Cardiac muscle cell (in vitro differentiated cells and primary cell): Measurements from ENCODE around the gene UFC1. TPM values are rescaled to one million over a fixed set of nuclear protein-coding genes. Genes with fewer than 3 reads are reported as not detected.
"Not testable (repeated sequence)": the region's sequence is repeated elsewhere in the genome, so short reads cannot be mapped to it uniquely, and the experiment has no call there.

Experiments used
- DNase-seq, 2 donors: peaks; one replicate each; pipeline versions ENCODE4 v3.0.0 to v3.0.0-alpha.2; 2010 to 2017; ENCODE audit warnings: low read depth in 1 of 2, low spot score in 1 of 2
- H3K27ac ChIP-seq: fragments of 200-600 bp; sonication (generic); 2 replicates; pipeline ENCODE4 v1.5.1; 2016
- H3K27me3 ChIP-seq: fragments of 200-600 bp; sonication (generic); 2 replicates; pipeline ENCODE4 v1.6.0; 2016; ENCODE audit warnings: control low read depth
- H3K36me3 ChIP-seq: fragments of 200-600 bp; sonication (generic); 2 replicates; pipeline ENCODE4 v1.5.1; 2016; ENCODE audit warnings: control low read depth
- H3K4me1 ChIP-seq: fragments of 200-600 bp; sonication (generic); 2 replicates; pipeline ENCODE4 v1.8.1; 2017; ENCODE audit warnings: low read depth, mild to moderate bottlenecking, mixed run types
- H3K4me3 ChIP-seq: fragments of 200-600 bp; sonication (generic); 2 replicates; pipeline ENCODE4 v1.5.1; 2016; ENCODE audit warnings: mild to moderate bottlenecking
- H3K9me3 ChIP-seq: fragments of 200-600 bp; sonication (generic); 2 replicates; pipeline ENCODE4 v1.5.1; 2017; ENCODE audit warnings: low read depth, mild to moderate bottlenecking, control low read depth
- CTCF ChIP-seq: IDR thresholded peaks from 2 replicates; pipeline ENCODE4 v1.5.1; 2012; ENCODE audit warnings: low read depth, mild to moderate bottlenecking, low read length
- polyA plus RNA-seq: library from polyadenylated mRNA; unstranded; fragments of >200 nt; fragmentation: Nextera tagmentation; extraction: Ambion mirVana; gene quantifications from 2 replicates; pipeline ENCODE4 v1.2.1, GENCODE V29; 2016
- total RNA-seq: library from RNA; depleted of rRNA; stranded (reverse); fragments of >200 nt; gene quantifications from 2 replicates; pipeline ENCODE4 v1.2.3, GENCODE V29; 2016

Gene UFC1
- total and polyA plus RNA-seq, 2 experiments from 2014 or later: 51.2 to 122 TPM

DNA sequence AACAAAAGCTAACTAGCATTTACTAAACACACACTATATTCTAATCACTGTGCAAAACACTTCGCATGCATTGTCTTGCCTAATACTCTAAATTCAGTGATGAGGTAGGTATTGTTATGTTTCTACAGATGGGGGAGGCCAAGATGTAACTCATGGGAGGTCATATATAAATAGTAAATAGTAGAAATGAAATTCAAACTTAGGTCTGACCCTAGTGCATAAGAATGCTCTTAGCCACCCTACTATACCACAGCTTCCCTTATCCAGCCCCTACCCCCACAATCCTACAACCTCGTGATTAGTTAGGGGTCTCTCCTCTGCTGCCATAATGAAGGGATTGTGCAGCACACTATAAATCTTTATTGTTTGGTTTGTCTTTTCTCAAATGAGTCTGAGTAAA, 39.2 kb upstream of the UFC1 start:
- H3K27ac ChIP-seq: no peak overlapping the region
- no peaks in the 10 kb centered on the region for H3K27me3 ChIP-seq
- H3K9me3 ChIP-seq: no peaks in the 10 kb centered on the region
- H3K36me3 ChIP-seq: no peaks in the 10 kb centered on the region
- DNase-seq: no peak
- H3K4me3 ChIP-seq: no peak overlapping the region
- TF ChIP-seq CTCF: no peak
- peaks cover 26% of the 10 kb centered on the region for H3K4me1 ChIP-seq

GRCh38 chr1:161115132-161115711, 38.6 kb upstream of the UFC1 start:
- H3K4me3 ChIP-seq: no peak overlapping the region
- H3K36me3 ChIP-seq: peaks cover 2% of the 10 kb centered on the region
- peaks cover 26% of the 10 kb centered on the region for H3K4me1 ChIP-seq
- H3K27ac ChIP-seq: no peak overlapping the region
- no peaks in the 10 kb centered on the region for H3K9me3 ChIP-seq
- no peak for TF ChIP-seq CTCF
- DNase-seq: peak in 1 of 2 donors; percentile 92
- H3K27me3 ChIP-seq: no peaks in the 10 kb centered on the region

- DNase-seq, H3K36me3 ChIP-seq, H3K4me3 ChIP-seq, H3K27ac ChIP-seq, H3K9me3 ChIP-seq, H3K27me3 ChIP-seq: not testable (repeated sequence)
- peaks cover 26% of the 10 kb centered on the region for H3K4me1 ChIP-seq
Observed at GRCh38 chr1:161115961-161116360, 37.8 kb upstream of the UFC1 start.

DNA sequence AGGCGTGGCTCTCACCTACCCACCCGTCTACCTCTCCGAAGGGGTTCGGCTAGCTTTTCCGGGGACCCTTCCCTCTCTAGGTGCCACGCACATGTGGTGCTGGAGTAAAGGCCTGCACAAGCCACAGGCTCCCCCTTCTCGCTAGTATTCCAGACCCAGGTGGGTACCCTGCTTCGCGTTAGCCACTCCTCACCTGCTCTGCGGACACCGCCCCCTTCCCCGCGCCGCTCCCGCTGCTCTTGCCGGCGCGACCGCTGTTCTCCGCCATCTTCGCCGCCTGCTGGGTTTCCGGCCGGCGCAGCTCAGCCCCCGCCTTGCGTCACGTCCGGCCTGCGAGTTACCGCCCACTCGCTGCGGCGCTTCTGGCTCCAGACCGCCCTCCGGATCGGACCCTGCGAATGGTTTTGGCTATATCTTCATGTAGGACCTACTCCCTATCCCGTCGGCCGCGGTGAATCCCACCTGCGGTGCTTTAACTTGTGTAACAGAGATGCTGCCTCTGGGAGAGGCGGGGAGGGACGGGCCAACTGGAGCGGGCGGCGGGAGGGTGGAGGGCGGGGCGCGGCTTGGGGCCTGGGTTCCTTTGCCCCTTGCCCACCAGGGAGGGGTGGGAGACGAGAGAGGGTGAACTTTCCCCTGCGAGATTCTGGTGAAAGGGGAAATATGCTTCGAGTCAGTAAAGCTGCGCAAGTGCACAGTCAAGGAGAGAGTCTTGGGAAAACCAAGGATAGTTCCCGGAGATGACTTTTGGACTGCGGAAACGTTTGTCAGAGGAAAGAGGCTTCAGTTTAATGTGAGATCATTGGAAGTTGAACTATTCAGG, 35.8 kb upstream of the UFC1 start, which contains the start of the genes NIT1 and PFDN2:
NIT1 (plus strand) TSS at position 347 of the 823 bp plus-strand sequence; CDS start at position 419, 72 bp downstream.
PFDN2 (minus strand) TSS at position 279 of the 823 bp plus-strand sequence; CDS start at position 268, 11 bp downstream.
- TF ChIP-seq CTCF: no peak
- Histone ChIP-seq H3K4me3 (peak within 1 kb of the TSS; percentile 96), H3K4me1 (peaks cover 15% of the 10 kb centered on the region), H3K9me3 (no peaks in the 10 kb centered on the region), H3K36me3 (peaks cover 23% of the 10 kb centered on the region), H3K27me3 (no peaks in the 10 kb centered on the region), H3K27ac (peak within 1 kb of the TSS; percentile 92)
- peak; percentile 91 to 93 for DNase-seq

DNA sequence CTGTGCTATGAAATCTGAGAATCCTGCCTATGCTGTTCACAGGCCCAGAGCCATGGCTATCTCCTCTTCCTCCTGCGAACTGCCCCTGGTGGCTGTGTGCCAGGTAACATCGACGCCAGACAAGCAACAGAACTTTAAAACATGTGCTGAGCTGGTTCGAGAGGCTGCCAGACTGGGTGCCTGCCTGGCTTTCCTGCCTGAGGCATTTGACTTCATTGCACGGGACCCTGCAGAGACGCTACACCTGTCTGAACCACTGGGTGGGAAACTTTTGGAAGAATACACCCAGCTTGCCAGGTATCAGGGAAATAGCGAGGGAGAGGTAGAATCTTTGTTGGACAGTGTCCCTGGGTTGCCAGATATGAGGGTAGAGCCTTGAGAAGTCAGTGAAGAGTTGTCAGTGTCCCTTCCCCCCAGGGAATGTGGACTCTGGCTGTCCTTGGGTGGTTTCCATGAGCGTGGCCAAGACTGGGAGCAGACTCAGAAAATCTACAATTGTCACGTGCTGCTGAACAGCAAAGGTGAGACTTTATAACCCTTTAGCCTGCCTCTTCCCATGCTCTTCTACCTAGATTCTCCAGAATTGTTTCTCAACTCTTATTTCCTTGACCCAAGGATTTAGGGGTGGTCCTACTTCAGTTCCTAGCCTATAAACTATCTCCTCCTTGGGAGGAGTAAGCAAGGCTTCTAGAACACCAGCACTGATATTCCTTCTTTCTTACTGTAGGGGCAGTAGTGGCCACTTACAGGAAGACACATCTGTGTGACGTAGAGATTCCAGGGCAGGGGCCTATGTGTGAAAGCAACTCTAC, 34.5 kb upstream of the UFC1 start:
- Histone ChIP-seq H3K9me3 (no peaks in the 10 kb centered on the region), H3K4me1 (peaks cover 15% of the 10 kb centered on the region), H3K36me3 (peaks cover 28% of the 10 kb centered on the region), H3K27ac (peak overlapping the region; percentile 92), H3K27me3 (no peaks in the 10 kb centered on the region), H3K4me3 (peak overlapping the region; percentile 96)
- TF ChIP-seq CTCF: peak; percentile 56
- DNase-seq: peak; percentile 43 to 82
